ENCODE data around the gene CYB5R4.
"Not testable (repeated sequence)": the region's sequence is repeated elsewhere in the genome, so short reads cannot be mapped to it uniquely, and the experiment has no call there.

The CYB5R4 gene

DNA sequence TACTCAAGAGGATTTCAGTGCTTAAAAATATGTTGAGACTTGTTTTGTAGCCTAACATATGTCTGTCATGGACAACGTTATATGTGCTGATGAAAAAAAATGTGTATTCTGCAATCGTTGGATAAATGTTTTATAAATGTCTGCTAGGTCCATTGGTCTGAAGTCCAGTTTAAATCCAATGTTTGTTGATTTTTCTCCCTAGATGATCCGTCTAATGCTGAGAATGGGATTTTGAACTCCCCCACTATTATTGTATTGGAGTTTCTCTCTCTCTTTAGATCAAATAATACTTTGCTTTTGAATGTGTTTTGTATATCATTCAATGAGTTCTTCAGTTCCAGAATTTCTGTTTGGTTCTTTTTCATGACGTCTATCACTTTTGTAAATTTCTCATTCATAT lies 44.9 kb downstream of the CYB5R4 start:
- no peaks in the 10 kb centered on the region for H3K4me1 ChIP-seq (ENCODE audit: control insufficient read depth, low read length)
- no peak overlapping the region for H3K27ac ChIP-seq (ENCODE audit: low read depth, low read length)
- H3F3A ChIP-seq (ENCODE audit: control insufficient read depth, insufficient read depth) = no peaks in the 10 kb centered on the region
- TF ChIP-seq EZH2phosphoT487 (IDR thresholded peaks at IDR 0.05; ENCODE audit: borderline replicate concordance, low read length) = no peak
- TF ChIP-seq, protein P1, sequence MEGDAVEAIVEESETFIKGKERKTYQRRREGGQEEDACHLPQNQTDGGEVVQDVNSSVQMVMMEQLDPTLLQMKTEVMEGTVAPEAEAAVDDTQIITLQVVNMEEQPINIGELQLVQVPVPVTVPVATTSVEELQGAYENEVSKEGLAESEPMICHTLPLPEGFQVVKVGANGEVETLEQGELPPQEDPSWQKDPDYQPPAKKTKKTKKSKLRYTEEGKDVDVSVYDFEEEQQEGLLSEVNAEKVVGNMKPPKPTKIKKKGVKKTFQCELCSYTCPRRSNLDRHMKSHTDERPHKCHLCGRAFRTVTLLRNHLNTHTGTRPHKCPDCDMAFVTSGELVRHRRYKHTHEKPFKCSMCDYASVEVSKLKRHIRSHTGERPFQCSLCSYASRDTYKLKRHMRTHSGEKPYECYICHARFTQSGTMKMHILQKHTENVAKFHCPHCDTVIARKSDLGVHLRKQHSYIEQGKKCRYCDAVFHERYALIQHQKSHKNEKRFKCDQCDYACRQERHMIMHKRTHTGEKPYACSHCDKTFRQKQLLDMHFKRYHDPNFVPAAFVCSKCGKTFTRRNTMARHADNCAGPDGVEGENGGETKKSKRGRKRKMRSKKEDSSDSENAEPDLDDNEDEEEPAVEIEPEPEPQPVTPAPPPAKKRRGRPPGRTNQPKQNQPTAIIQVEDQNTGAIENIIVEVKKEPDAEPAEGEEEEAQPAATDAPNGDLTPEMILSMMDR (IDR thresholded peaks at IDR 0.05; ENCODE audit: low read depth, low read length, poor library complexity, severe bottlenecking) = no peak
- no peaks in the 10 kb centered on the region for H4K20me1 ChIP-seq (ENCODE audit: control insufficient read depth, insufficient read depth, low read depth, low read length)
- no peaks in the 10 kb centered on the region for H3K27me3 ChIP-seq (ENCODE audit: control insufficient read depth, low read length)
- H3K4me2 ChIP-seq (ENCODE audit: low read length) = no peak overlapping the region
- H3K9me2 ChIP-seq (replicated peaks; ENCODE audit: control insufficient read depth, low read length) = no peaks in the 10 kb centered on the region
- peaks cover 76% of the 10 kb centered on the region for H3K79me2 ChIP-seq (ENCODE audit: control insufficient read depth, low read length)
- H3K36me3 ChIP-seq (ENCODE audit: control insufficient read depth, low read length) = no peaks in the 10 kb centered on the region
- H3K9me3 ChIP-seq (ENCODE audit: control insufficient read depth, insufficient read depth, low read length) = no peaks in the 10 kb centered on the region
- H3K4me3 ChIP-seq (ENCODE audit: low read length) = no peak overlapping the region

DNA sequence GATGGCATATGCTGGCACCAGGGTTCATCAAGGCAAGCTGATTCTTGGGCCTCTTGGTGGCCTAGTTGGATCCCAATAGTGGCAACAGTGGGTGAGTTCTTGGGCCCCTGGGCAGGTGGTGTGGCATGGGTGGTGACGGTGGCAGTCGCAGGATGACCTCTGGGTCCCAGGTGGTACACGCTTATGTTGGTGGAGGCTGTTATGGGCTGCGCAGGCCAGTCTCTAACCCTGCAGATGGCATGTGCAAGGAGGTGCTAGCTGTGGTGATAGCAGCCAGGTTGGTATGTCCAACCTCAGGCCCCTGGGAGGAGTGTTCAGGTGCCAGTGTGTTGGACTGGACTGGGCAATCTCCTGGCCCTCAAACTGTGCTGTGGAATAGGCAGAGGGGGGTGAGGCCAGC lies 46.2 kb downstream of the CYB5R4 start:
- Histone ChIP-seq H3K9me3 (ENCODE audit: control insufficient read depth, insufficient read depth, low read length) (no peaks in the 10 kb centered on the region), H3K4me3 (ENCODE audit: low read length) (no peak overlapping the region), H4K20me1 (ENCODE audit: control insufficient read depth, insufficient read depth, low read depth, low read length) (no peaks in the 10 kb centered on the region), H3K79me2 (ENCODE audit: control insufficient read depth, low read length) (peaks cover 76% of the 10 kb centered on the region), H3K27me3 (ENCODE audit: control insufficient read depth, low read length) (no peaks in the 10 kb centered on the region), H3K4me1 (ENCODE audit: control insufficient read depth, low read length) (no peaks in the 10 kb centered on the region), H3K36me3 (ENCODE audit: control insufficient read depth, low read length) (no peaks in the 10 kb centered on the region), H3K27ac (ENCODE audit: low read depth, low read length) (no peak overlapping the region), H3K9me2 (replicated peaks; ENCODE audit: control insufficient read depth, low read length) (no peaks in the 10 kb centered on the region), H3K4me2 (ENCODE audit: low read length) (no peak overlapping the region), H3F3A (ENCODE audit: control insufficient read depth, insufficient read depth) (no peaks in the 10 kb centered on the region)
- no peak for TF ChIP-seq EZH2phosphoT487 (IDR thresholded peaks at IDR 0.05; ENCODE audit: borderline replicate concordance, low read length)
- TF ChIP-seq, protein P1 (IDR thresholded peaks at IDR 0.05; ENCODE audit: low read depth, low read length, poor library complexity, severe bottlenecking) = no peak

DNA sequence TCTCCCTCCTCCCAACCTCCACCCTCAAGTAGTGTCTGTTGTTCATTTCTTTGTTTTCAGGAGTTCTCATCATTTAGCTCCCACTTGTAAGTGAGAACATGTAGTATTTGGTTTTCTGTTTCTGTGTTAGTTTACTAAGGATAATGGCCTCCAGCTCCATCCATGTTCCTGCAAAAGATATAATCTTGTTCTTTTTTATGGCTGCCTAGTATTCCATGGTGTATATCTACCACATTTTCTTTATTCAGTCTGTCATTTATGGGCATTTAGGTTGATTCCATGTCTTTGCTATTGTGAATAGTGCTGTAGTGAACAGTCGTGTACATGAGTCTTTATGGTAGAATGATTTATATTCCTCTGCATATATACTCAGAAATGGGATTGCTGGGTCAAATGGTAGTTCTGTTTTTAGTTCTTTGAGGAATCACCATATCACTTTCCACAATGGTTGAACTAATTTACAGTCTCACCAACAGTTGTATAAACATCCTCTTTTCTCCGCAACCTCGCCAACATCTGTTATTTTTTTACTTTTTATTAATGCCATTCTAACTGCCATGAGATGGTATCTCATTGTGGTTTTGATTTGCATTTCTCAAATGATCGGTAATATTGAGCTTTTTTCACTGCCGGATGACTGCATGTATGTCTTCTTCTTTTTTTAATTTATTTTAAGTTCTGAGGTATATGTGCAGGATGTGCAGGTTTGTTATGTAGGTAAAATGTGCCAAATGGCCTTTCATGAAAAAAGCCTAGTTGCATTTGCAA lies 48.3 kb downstream of the CYB5R4 start:
- not testable (repeated sequence) for H3K27me3 ChIP-seq (ENCODE audit: control insufficient read depth, low read length); H3K27ac ChIP-seq (ENCODE audit: low read depth, low read length); H3F3A ChIP-seq (ENCODE audit: control insufficient read depth, insufficient read depth); H3K9me2 ChIP-seq (replicated peaks; ENCODE audit: control insufficient read depth, low read length); H3K4me1 ChIP-seq (ENCODE audit: control insufficient read depth, low read length); H4K20me1 ChIP-seq (ENCODE audit: control insufficient read depth, insufficient read depth, low read depth, low read length); H3K36me3 ChIP-seq (ENCODE audit: control insufficient read depth, low read length); H3K4me3 ChIP-seq (ENCODE audit: low read length); H3K9me3 ChIP-seq (ENCODE audit: control insufficient read depth, insufficient read depth, low read length); H3K4me2 ChIP-seq (ENCODE audit: low read length)
- H3K79me2 ChIP-seq (ENCODE audit: control insufficient read depth, low read length) = peaks cover 57% of the 10 kb centered on the region

DNA sequence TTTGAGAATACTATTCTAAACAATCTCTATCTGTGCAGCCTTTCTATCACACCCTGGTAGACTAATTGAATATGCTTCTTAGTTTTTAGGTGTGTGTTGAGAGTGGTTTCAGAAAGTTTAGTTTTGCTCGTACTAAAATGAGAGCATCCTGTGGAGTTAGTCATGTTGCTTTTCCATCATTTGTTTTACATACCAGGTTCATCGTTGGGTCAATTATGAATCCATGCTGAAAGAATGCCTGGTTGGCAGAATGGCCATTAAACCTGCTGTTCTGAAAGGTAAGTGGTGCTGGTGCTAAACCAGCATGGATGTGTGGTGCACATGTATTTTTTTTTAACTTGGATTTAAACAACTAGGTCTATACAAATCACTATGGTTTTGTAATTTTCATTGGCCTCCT lies 49.3 kb downstream of the CYB5R4 start:
- TF ChIP-seq, protein P1 (IDR thresholded peaks at IDR 0.05; ENCODE audit: low read depth, low read length, poor library complexity, severe bottlenecking) = no peak
- no peak for TF ChIP-seq EZH2phosphoT487 (IDR thresholded peaks at IDR 0.05; ENCODE audit: borderline replicate concordance, low read length)
- H4K20me1 ChIP-seq (ENCODE audit: control insufficient read depth, insufficient read depth, low read depth, low read length) = no peaks in the 10 kb centered on the region
- no peak overlapping the region for H3K27ac ChIP-seq (ENCODE audit: low read depth, low read length)
- H3K9me2 ChIP-seq (replicated peaks; ENCODE audit: control insufficient read depth, low read length) = no peaks in the 10 kb centered on the region
- H3K4me3 ChIP-seq (ENCODE audit: low read length) = no peak overlapping the region
- peaks cover 47% of the 10 kb centered on the region for H3K79me2 ChIP-seq (ENCODE audit: control insufficient read depth, low read length)
- H3F3A ChIP-seq (ENCODE audit: control insufficient read depth, insufficient read depth) = no peaks in the 10 kb centered on the region
- no peaks in the 10 kb centered on the region for H3K9me3 ChIP-seq (ENCODE audit: control insufficient read depth, insufficient read depth, low read length)
- no peaks in the 10 kb centered on the region for H3K27me3 ChIP-seq (ENCODE audit: control insufficient read depth, low read length)
- H3K4me2 ChIP-seq (ENCODE audit: low read length) = no peak overlapping the region
- H3K4me1 ChIP-seq (ENCODE audit: control insufficient read depth, low read length) = no peaks in the 10 kb centered on the region
- H3K36me3 ChIP-seq (ENCODE audit: control insufficient read depth, low read length) = 0 out of 2 replicates have a peak, but pooled peaks cover 3% of the 10 kb centered on the region

All from DOHH2 (cell line).